Stimulated activated CD8-positive, alpha-beta memory T cell treated with anti-CD3 and anti-CD28 coated beads, Interleukin-12 subunit alpha, Interleukin-12 subunit beta, amount 100 ng/mL, for 1 hour (primary cell): ENCODE data around the gene FAR1.
A peak's percentile ranks its signal among the peaks of the same experiment; 100 is the strongest.
"Not testable (repeated sequence)": the region's sequence is repeated elsewhere in the genome, so short reads cannot be mapped to it uniquely, and the experiment has no call there.

Experiments
- DNase-seq: peaks from one replicate; pipeline ENCODE4 v3.0.0-alpha.2; 2020; ENCODE audit warnings: low read depth

FAR1 gene

GRCh38 chr11:13668102-13668956, at the start of gene FAR1:
FAR1 (plus strand) TSS chr11:13668668; CDS start chr11:13694766, 26,098 bp downstream.
- peak; percentile 90 for DNase-seq

- DNase-seq = no peak
Measured at GRCh38 chr11:13620063-13620462, 48.4 kb upstream of the FAR1 start.

GRCh38 chr11:13626818-13627217, 41.6 kb upstream of the FAR1 start:
- not testable (repeated sequence) for DNase-seq

GRCh38 chr11:13628634-13629033, 39.8 kb upstream of the FAR1 start:
- not testable (repeated sequence) for DNase-seq

- DNase-seq = no peak
Measured at GRCh38 chr11:13629779-13630178, 38.7 kb upstream of the FAR1 start.

GRCh38 chr11:13635290-13635689, 33.2 kb upstream of the FAR1 start:
- no peak for DNase-seq

GRCh38 chr11:13635804-13636203, 32.7 kb upstream of the FAR1 start:
- DNase-seq = no peak

GRCh38 chr11:13637125-13638069, 31.1 kb upstream of the FAR1 start:
- DNase-seq = no peak

- DNase-seq = no peak
Measured at GRCh38 chr11:13638422-13638821, 30.0 kb upstream of the FAR1 start.

- DNase-seq = no peak
Measured at GRCh38 chr11:13644997-13645687, 23.3 kb upstream of the FAR1 start.

GRCh38 chr11:13647391-13647790, 21.1 kb upstream of the FAR1 start:
- DNase-seq = no peak

- DNase-seq = no peak
Measured at GRCh38 chr11:13649619-13650018, 18.8 kb upstream of the FAR1 start.

GRCh38 chr11:13651515-13651914, 17.0 kb upstream of the FAR1 start:
- not testable (repeated sequence) for DNase-seq

GRCh38 chr11:13661074-13661623, 7.3 kb upstream of the FAR1 start:
- no peak for DNase-seq

- DNase-seq = no peak
Measured at GRCh38 chr11:13663631-13664071, 4.8 kb upstream of the FAR1 start.

- no peak for DNase-seq
Measured at GRCh38 chr11:13664351-13664750, 4.1 kb upstream of the FAR1 start.

GRCh38 chr11:13666708-13667107, 1.8 kb upstream of the FAR1 start:
- no peak for DNase-seq

- no peak for DNase-seq
Measured at GRCh38 chr11:13667245-13667644, 1.2 kb upstream of the FAR1 start.

GRCh38 chr11:13667795-13668101, 720 bp upstream of the FAR1 start:
- DNase-seq = no peak

- DNase-seq = peak; percentile 14
Measured at GRCh38 chr11:13668957-13669521, 571 bp downstream of the FAR1 start.
